HG02763 (cell line): ENCODE results near the gene SLC35B2.

Experiments
- ATAC-seq: cut with Tn5 transposase; IDR thresholded peaks from one replicate; pipeline ENCODE4 v1.9.1; 2021; ENCODE audit warnings: mild to moderate bottlenecking, moderate library complexity; ENCODE audit not compliant: unreplicated experiment

Gene SLC35B2

DNA sequence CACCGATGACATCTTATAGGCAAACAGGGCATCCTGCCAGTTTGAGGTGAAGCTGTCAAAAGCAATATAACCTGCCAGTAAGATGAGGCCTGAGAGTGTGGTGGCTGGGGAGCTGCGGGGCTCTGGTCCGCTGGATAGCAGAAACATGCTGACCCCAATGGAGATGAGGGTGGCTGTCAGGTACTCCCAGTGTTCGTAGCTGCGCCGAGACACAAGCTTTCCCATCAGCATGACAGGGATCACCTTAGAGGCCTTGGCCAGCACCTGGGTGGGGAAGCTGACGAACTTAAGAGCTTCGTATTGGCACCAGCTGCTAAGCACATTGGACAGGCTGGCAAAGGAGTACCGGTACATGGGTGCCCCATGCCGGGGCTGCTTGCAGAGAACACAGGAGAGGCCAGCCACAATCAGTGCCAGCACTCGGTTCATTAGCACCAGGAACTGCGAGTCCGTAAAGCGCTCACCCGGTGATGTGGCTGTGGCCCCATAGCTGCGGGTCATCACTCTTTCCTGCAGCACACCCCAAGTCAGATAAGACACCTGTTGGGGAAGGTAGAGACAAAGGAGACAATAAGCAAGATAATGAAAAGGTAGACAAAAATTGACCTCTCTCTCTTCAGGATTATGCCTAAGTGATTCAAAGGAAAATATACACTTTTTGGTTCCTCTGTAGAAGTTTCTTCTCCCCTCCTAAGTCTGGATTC is 2.1 kb downstream of the SLC35B2 start:
- no peak for ATAC-seq

DNA sequence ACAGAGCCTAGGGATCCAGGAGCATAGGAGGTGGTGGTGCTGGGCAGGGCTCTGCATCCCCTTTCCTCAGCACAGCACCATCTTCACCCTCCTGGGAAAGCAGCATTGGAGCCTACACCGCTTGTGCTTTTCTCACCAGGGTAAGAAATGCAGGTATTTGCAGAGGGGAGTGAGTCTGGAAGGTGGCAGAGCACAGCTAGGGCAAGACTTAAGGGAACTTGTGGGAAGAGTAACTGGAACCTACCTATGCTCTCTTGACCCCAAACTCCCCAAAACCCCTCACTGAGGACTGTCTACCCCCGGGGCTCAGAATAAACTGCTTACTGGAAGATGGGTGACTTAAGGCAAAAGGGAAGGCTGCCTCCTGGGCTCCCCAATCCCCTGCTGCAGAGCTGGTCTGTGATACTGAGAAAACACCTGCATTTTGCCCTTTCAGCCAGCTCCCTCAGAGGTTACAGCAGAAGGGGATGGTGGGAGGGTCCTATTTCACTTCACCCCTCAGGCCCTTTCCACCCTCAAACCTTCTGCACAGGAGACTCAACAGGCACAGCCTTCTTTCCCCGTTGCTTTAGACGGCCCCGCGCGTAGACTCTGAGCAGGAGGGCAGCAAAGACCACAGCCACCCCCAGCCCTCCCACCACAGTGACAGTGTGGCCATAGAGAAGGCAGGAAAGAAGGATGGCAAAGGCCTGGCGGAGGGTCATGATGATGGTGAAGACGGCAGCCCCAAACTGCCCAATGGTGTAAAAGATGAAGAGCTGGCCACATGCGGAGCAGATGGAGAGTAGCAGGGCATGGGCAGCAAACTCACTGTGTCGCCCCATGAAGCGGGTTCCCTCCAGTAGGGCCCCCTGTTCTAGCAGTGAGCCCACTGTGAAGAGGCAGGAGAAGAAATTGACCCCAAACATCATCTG is 2.9 kb downstream of the SLC35B2 start:
- no peak for ATAC-seq

DNA sequence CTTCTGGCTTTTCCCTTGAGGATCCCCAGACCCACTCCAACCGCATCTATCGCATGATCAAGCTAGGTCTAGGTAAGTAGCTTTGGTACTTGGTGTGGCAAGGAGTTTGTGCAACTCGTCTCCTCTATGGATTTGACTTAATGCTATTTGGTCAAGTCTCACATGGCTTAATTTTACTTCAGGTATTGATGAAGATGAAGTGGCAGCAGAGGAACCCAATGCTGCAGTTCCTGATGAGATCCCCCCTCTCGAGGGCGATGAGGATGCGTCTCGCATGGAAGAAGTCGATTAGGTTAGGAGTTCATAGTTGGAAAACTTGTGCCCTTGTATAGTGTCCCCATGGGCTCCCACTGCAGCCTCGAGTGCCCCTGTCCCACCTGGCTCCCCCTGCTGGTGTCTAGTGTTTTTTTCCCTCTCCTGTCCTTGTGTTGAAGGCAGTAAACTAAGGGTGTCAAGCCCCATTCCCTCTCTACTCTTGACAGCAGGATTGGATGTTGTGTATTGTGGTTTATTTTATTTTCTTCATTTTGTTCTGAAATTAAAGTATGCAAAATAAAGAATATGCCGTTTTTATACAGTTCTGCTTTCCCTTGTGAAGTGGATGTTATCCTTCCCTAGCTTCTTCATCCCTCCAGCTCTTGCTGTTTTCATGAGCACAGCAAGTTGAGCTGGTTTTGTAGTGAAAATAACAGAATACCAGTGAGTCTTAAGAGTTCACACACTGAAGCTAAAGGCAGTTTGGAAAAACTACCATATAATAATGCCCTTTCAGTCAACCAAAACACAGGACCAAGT is 3.8 kb downstream of the SLC35B2 start:
- no peak for ATAC-seq

DNA sequence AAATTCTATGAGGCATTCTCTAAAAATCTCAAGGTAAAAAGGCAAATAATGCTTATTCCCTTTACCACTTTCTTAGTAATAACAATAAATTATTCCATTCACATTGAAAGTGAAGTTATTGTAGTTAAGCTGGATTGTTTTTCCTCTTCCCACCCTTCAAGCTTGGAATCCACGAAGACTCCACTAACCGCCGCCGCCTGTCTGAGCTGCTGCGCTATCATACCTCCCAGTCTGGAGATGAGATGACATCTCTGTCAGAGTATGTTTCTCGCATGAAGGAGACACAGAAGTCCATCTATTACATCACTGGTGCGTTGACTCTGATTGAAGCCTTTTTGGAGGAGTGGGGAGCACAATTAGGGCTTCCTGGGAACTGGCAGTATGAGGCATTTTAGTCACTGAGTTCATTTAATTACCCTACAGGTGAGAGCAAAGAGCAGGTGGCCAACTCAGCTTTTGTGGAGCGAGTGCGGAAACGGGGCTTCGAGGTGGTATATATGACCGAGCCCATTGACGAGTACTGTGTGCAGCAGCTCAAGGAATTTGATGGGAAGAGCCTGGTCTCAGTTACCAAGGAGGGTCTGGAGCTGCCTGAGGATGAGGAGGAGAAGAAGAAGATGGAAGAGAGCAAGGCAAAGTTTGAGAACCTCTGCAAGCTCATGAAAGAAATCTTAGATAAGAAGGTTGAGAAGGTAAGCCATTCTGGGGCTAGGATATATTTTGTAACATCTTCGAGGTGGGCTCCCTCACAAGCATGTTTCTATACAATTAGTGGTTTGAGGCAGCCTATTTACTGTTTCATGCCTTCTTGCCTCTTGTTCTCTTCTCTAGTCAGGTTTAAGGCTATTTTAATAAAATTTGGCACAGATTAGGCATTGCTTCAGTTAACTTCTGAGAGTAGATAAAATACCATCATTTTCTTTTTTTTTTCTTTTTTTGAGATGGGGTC is 5.5 kb downstream of the SLC35B2 start:
- no peak for ATAC-seq

DNA sequence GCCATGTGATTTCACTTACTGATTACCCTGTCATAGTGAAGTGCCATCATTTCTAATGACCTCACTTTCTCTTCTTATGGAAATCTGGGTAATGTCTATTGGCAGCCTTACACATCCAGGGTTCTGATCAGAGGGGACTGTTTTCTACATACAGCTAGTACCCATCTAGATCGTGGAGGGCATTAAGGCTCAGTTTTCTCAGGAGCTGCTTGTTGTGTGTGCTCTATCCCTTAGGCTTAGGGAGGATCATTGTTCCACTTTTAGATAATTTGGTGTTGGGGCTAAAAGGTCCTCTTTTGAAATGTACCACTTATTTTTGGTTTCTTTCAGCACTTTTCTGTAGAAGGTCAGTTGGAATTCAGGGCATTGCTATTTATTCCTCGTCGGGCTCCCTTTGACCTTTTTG is 6.6 kb downstream of the SLC35B2 start:
- ATAC-seq = no peak

DNA sequence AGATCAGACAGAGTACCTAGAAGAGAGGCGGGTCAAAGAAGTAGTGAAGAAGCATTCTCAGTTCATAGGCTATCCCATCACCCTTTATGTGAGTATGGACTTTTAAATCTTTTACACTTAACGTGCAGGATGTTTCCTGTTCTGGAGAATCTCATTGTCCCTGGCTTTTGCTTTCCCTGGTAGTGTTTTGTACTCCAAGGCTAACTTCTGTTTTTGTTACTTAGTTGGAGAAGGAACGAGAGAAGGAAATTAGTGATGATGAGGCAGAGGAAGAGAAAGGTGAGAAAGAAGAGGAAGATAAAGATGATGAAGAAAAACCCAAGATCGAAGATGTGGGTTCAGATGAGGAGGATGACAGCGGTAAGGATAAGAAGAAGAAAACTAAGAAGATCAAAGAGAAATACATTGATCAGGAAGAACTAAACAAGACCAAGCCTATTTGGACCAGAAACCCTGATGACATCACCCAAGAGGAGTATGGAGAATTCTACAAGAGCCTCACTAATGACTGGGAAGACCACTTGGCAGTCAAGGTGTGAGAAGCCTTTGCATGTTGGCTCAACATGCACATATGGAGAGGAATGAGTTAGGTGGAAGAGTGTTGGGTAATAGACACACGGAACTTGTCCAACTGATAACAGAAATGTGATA is 7.1 kb downstream of the SLC35B2 start:
- ATAC-seq = no peak

DNA sequence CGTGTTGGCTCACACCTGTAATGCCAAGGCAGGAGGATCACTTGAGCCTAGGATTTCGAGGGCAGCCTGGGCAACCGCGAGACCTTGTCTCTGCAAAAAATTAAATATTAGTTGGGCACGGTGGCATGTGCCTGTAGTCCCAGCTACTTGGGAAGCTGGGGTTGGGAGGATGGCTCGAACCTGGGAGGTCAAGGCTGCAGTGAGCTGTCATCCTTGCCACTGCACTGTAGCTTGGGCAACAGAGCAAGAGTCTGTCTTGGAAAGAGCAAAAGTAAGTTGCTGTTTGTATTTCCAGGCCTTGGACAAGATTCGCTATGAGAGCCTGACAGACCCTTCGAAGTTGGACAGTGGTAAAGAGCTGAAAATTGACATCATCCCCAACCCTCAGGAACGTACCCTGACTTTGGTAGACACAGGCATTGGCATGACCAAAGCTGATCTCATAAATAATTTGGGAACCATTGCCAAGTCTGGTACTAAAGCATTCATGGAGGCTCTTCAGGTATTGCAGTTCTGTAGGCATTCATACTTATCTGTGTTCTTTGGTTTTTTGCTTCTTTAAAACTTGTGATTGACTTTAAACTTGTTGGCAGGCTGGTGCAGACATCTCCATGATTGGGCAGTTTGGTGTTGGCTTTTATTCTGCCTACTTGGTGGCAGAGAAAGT is 8.1 kb downstream of the SLC35B2 start:
- no peak for ATAC-seq

DNA sequence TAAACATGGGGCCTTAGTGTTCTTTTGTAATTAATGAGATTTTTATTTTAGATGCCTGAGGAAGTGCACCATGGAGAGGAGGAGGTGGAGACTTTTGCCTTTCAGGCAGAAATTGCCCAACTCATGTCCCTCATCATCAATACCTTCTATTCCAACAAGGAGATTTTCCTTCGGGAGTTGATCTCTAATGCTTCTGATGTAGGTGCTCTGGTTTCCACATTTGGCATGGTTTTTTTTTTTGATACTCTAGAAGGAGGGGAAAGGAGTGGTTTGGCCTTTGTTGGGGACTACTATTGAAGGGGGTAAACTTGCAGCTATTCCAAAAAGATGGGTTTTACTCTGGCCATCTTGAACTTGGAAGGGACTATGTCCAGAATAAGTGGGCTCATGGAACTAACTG is 8.7 kb downstream of the SLC35B2 start:
- no peak for ATAC-seq

DNA sequence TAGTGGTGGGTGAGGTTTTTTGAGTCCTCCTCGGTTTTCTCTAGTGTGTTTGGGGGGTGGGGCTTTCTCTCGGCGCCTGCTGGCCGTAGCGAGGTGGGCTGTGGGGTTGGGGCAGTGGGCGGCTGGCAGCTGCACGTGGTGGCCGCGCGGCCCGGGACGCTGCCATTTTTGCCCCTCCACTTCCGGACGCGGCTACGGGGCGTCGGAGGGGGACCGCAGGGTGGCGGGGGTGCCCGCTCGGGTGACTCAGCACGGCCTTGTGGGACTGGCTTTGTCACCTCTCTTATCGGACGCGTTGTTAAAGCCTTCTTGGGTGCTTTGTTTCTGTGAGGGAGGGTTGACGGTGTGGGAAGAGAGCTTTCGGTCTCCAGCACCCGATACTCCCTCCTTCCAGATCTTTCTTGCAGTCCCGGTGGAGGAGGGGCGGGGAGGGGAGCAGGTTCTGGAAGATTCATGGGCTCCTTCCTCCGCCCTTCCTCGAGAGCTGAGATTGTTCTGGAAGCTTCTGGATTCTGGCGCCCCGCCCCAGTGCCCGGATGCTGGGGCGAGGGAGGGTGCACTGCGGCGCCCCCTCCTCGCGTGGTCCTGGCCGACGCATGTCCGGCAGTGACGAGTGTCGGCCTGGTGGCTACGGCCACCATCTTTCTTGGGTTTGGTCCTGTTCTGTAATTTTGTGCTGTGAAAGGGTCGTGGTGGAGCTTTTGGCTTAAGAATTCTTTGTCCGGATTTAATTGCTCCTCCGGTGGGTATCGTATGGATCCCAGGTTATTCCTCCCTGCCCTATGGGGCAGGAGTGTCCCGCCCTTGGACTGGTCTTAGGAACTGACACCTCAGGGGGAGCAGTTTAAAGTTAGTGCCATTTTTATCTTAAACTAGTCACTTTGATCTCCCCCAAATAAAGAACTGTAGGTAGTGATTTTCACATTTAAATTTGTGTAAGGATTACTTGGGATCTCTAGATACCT is 9.7 kb downstream of the SLC35B2 start:
- ATAC-seq = peak; percentile 33

DNA sequence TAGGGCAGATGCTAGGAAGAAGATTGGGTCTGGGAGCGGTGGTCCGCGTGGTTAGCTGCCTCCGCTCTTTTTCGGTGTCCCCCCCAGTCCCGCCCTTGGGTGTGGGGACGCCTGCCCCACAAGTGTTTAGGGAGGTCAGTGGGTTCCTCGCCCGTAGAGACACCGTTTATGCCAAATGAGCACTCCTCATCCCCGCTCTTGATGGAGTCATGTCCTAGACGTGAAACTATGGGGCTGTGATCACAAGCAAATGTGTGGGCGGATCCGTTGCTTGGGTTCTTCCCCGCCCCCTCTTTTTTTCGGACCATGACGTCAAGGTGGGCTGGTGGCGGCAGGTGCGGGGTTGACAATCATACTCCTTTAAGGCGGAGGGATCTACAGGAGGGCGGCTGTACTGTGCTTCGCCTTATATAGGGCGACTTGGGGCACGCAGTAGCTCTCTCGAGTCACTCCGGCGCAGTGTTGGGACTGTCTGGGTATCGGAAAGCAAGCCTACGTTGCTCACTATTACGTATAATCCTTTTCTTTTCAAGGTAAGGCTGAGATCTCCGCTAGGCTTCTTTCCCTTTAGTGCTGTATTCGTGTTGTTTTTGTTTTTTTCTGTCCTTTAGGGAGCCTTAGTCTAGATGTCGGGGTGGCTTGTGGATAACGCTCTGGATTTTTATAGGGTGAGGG is 10.5 kb downstream of the SLC35B2 start, which contains the start of gene HSP90AB1:
HSP90AB1 (plus strand) TSS at position 439 of the 675 bp plus-strand sequence. CDS start 1,529 bp downstream, outside the sequence.
- ATAC-seq = peak; percentile 56

DNA sequence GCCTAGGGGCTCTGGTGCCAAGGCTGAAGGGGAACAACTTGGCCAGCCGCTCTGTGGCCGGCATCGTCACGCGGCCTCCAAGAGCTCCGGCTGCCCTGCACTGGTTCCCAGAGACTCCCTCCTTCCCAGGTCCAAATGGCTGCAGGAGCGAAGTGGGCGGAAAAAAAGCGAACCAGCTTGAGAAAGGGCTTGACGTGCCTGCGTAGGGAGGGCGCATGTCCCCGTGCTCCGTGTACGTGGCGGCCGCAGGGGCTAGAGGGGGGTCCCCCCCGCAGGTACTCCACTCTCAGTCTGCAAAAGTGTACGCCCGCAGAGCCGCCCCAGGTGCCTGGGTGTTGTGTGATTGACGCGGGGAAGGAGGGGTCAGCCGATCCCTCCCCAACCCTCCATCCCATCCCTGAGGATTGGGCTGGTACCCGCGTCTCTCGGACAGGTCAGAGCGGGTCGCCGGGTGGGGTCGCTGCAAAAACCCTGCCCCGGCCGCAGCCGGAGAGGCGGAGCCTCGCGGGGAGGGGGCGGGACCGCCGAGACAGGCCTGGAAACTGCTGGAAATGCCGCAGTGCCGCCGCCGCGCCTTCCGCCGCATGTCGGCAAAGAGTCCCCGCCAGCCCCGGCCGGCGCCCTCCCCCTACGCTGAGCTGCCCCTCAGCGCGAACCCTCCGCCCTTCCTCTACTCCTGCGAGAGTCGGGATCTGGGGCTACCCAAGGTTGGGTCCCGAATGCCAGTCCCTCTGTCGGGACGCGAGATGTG is 11.2 kb downstream of the SLC35B2 start:
- ATAC-seq = peak; percentile 52

DNA sequence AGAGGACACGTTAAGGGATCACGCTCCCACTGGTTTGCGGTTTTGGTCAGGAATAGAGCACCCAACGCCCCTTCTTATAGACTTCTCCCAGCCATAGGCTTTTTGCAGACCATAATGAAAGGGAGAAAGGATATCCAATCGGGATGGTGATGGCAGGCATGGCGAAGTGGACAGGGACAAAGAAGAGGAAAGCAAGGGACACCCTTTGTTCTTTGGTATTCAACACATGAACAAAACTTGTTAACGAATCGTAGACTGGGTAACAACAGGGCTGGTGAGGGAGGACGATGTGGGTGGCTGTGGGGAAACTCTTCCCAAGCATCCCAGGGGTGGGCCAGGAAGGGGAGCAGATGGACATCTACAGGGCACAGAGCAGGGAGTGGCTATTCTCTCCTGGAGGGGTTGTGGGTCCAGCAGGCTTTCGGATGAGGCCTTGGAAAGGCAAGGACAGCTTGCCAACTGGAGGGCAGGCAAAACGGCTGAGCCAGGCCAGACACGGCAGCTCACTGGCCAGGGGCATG is 11.9 kb downstream of the SLC35B2 start:
- ATAC-seq = no peak

DNA sequence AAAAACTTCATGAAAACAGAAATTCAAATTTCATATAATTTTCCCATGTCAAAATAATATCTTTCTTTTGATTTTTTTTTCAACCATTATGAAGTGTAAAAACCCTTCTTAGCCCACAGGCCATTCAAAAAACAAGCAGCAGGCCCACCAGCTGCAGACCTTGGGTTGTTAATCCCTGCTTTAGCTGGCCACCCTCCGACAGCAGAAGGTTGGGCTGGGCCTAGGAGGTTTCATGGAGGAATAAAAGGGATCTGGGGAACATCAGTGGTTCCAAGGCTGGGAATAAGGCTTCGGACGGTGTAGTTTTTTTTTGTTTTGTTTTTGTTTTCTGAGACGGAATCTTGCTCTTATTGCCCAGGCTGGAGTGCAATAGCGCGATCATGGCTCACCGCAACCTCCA is 14.0 kb downstream of the SLC35B2 start:
- ATAC-seq = no peak

DNA sequence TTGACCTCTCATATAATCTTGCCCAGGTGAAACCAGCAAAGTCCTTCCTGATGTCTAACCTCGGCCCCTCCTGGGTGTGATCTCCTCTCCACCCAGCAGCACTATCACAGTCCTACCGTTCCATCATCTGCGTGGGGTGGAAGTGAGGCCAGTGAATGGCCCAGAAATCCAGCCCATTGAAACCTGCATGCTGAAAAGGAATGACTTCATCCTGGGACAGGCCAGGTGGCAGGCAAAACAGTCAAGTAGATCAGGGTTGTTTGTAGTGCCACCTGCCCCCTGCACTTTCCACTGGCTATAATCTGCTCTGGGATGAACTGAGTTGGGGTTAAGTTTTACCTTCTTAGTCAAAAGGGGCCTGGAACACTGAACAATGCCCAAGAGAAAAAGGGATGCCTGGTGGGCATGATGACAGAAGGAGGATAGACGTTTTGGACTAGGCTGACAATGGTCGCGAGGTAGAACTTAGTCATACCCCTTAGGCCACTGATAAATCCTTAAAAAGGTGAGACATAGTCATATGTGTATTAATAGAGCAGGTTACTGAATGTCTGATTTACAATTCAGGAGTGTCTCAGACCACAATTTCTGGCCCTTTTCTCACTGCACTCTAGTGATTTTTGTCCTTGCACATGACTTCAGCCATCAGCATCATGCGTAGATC is 18.5 kb downstream of the SLC35B2 start:
- no peak for ATAC-seq

DNA sequence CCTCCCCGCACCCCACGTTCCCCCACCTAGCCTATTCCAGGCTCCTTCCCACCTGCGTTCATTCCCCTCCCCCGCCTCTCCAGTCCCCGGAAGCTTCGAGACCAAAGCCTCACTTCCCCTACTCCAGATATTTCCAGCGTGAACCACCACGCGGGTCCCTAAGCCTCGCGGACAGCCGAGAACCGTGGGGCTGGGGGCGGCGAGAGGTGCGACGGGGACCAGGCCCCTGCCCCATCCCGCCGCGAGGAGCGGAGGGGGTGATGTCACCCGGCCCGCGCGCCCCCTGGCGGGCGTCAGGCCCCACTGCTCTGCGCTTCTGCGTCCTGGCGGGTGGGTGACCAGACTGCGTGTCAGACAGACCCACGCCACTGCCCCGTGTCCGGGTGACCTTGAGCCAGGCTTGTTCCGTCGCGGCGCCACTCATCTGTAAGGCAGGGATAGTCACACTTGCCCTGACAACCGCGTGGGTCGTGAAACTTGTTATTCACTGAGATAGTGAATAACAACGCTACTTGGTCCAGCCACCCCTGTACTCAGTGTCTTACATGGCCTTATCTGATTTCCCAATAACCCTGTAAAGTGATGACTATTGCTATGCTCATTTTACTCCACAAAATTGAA is 19.4 kb downstream of the SLC35B2 start:
- peak; percentile 82 for ATAC-seq
